HepG2 (cell line): Measurements from ENCODE around the gene TCAIM. TPM values are rescaled to one million over a fixed set of nuclear protein-coding genes. Genes with fewer than 3 reads are reported as not detected.

Source experiments
- ARID4A ChIP-seq: sonication (generic); formaldehyde crosslinking; IDR thresholded peaks from 2 replicates; pipeline ENCODE4 v1.5.0; 2020; ENCODE audit warnings: mild to moderate bottlenecking, missing genetic modification reagents, borderline replicate concordance
- CSRNP2 ChIP-seq: sonication (generic); formaldehyde crosslinking; conservative IDR thresholded peaks from 2 replicates; pipeline ENCODE4 v1.8.0; 2022; ENCODE audit warnings: low read depth, missing genetic modification reagents
- FOXK2 ChIP-seq: fragments of 450-650 bp; IDR thresholded peaks from 2 replicates; pipeline ENCODE4 v1.6.1; 2016
- FOXO4 ChIP-seq: sonication (generic); formaldehyde crosslinking; conservative IDR thresholded peaks from 2 replicates; pipeline ENCODE4 v1.8.1; 2023; ENCODE audit warnings: missing genetic modification reagents
- HES4 ChIP-seq: sonication (generic); formaldehyde crosslinking; IDR thresholded peaks from 2 replicates; pipeline ENCODE4 v1.9.0; 2021; ENCODE audit warnings: mild to moderate bottlenecking, missing genetic modification reagents, borderline replicate concordance
- HMG20B ChIP-seq: conservative IDR thresholded peaks from 2 replicates; pipeline ENCODE4 v1.6.1; 2016; ENCODE audit warnings: missing genetic modification reagents, missing compliant biosample characterization
- MLLT10 ChIP-seq: sonication (generic); formaldehyde crosslinking; IDR thresholded peaks from 2 replicates; pipeline ENCODE4 v1.4.0; 2020; ENCODE audit warnings: missing genetic modification reagents
- MYNN ChIP-seq: sonication (generic); formaldehyde crosslinking; IDR thresholded peaks from 2 replicates; pipeline ENCODE4 v1.4.0; 2020; ENCODE audit warnings: mild to moderate bottlenecking, low read depth, missing genetic modification reagents
- NCOA2 ChIP-seq: sonication (generic); formaldehyde crosslinking; IDR thresholded peaks from 2 replicates; pipeline ENCODE4 v1.8.0; 2022; ENCODE audit warnings: inconsistent platforms
- PHF5A ChIP-seq: IDR thresholded peaks from one replicate; pipeline ENCODE4 v1.6.1; 2018; ENCODE audit warnings: low read depth, missing genetic modification reagents; ENCODE audit not compliant: unreplicated experiment
- SALL2 ChIP-seq: sonication (generic); formaldehyde crosslinking; IDR thresholded peaks from 2 replicates; pipeline ENCODE4 v1.8.1; 2023; ENCODE audit warnings: mild to moderate bottlenecking, missing genetic modification reagents, inconsistent platforms
- SETDB1 ChIP-seq: sonication (generic); formaldehyde crosslinking; IDR thresholded peaks from 2 replicates; pipeline ENCODE4 v1.5.1; 2020; ENCODE audit warnings: missing genetic modification reagents, mild to moderate bottlenecking, borderline replicate concordance
- SRSF4 ChIP-seq: fragments of 200-400 bp; formaldehyde crosslinking; IDR thresholded peaks from one replicate; pipeline ENCODE4 v1.6.1; 2018; ENCODE audit warnings: mild to moderate bottlenecking, low read depth, low read length, moderate library complexity; ENCODE audit not compliant: poor library complexity, severe bottlenecking
- TARDBP ChIP-seq: sonication (generic); formaldehyde crosslinking; IDR thresholded peaks from 2 replicates; pipeline ENCODE4 v1.8.0; 2022; ENCODE audit warnings: mild to moderate bottlenecking, missing genetic modification reagents
- TBP ChIP-seq: sonication (generic); formaldehyde crosslinking; IDR thresholded peaks from 2 replicates; pipeline ENCODE4 v1.5.0; 2020; ENCODE audit warnings: missing genetic modification reagents
- TRIM24 ChIP-seq: sonication (generic); formaldehyde crosslinking; IDR thresholded peaks from 2 replicates; pipeline ENCODE4 v1.8.0; 2022; ENCODE audit warnings: mild to moderate bottlenecking, missing genetic modification reagents
- ZMAT3 ChIP-seq: sonication (generic); formaldehyde crosslinking; conservative IDR thresholded peaks from 2 replicates; pipeline ENCODE4 v1.7.0; 2021; ENCODE audit warnings: missing genetic modification reagents
- ZNF124 ChIP-seq: sonication (generic); formaldehyde crosslinking; IDR thresholded peaks from 2 replicates; pipeline ENCODE4 v1.4.0; 2020; ENCODE audit warnings: missing genetic modification reagents
- ZNF143 ChIP-seq: sonication (generic); formaldehyde crosslinking; IDR thresholded peaks from 2 replicates; pipeline ENCODE4 v1.4.0; 2020; ENCODE audit warnings: missing genetic modification reagents
- ZNF33B ChIP-seq: sonication (generic); formaldehyde crosslinking; IDR thresholded peaks from 2 replicates; pipeline ENCODE4 v1.5.1; 2020; ENCODE audit warnings: mild to moderate bottlenecking, missing genetic modification reagents
- ZNF354B ChIP-seq: sonication (generic); formaldehyde crosslinking; IDR thresholded peaks from 2 replicates; pipeline ENCODE4 v1.8.0; 2022; ENCODE audit warnings: mild to moderate bottlenecking, missing genetic modification reagents
- ZNF367 ChIP-seq: sonication (generic); formaldehyde crosslinking; IDR thresholded peaks from 2 replicates; pipeline ENCODE4 v1.4.0; 2020; ENCODE audit warnings: missing genetic modification reagents, borderline replicate concordance
- ZNF547 ChIP-seq: sonication (generic); formaldehyde crosslinking; IDR thresholded peaks from 2 replicates; pipeline ENCODE4 v1.5.1; 2020; ENCODE audit warnings: mild to moderate bottlenecking, missing genetic modification reagents
- ZSCAN21 ChIP-seq: sonication (generic); formaldehyde crosslinking; IDR thresholded peaks from 2 replicates; pipeline ENCODE4 v1.8.0; 2022; ENCODE audit warnings: mild to moderate bottlenecking, missing genetic modification reagents, moderate library complexity, borderline replicate concordance
- polyA plus RNA-seq, 8 experiments: library from polyadenylated mRNA; depleted of rRNA in 3 of 8; stranded (reverse) in 7 of 8; unstranded in 1 of 8; fragments of >200 nt; fragmentation: Illumina TruSeq in 4 of 8; extraction: Trizol in 4 of 8; gene quantifications; 2 replicates each; pipeline versions ENCODE4 v1.2.1 to v1.2.3, GENCODE V29; 2011 to 2016; ENCODE audit warnings: low read depth in 4 of 8, missing spikeins in 1 of 8, mixed read lengths in 1 of 8; ENCODE audit not compliant: insufficient read depth in 1 of 8
- total RNA-seq, 5 experiments: library from RNA; depleted of rRNA; stranded (reverse); fragments of >200 nt; fragmentation: Illumina TruSeq; extraction: Trizol; gene quantifications; 2 replicates each; pipeline ENCODE4 v1.2.3, GENCODE V29; 2016; ENCODE audit warnings: low read depth in 1 of 5

TCAIM gene
- total and polyA plus RNA-seq, 2 of the 13 experiments (the other 11 are each of a cell fraction or from before 2014, with no cell fraction given), result 16.9 to 22.6 TPM

GRCh38 chr3:44338010-44338827 lies at the start of gene TCAIM (continued):
- no peak for TF ChIP-seq SETDB1
- TF ChIP-seq SRSF4, result peak; percentile 46
- peak; percentile 75; the same call in 1 of the 2 replicates for TF ChIP-seq ZNF354B (CRISPR knock-in tag)
- TF ChIP-seq MLLT10 (CRISPR knock-in tag), result no peak
- no peak for TF ChIP-seq HMG20B (CRISPR knock-in tag)
- peak; percentile 99 for TF ChIP-seq ZMAT3
- peak; percentile 98 for TF ChIP-seq ZNF547 (CRISPR knock-in tag)
- peak; percentile 98 for TF ChIP-seq ZSCAN21 (CRISPR knock-in tag)
- no peak for TF ChIP-seq FOXK2
- TF ChIP-seq SALL2 (CRISPR knock-in tag), result peak; percentile 98
- peak; percentile 90 for TF ChIP-seq ZNF124
- peak; percentile 96 for TF ChIP-seq ARID4A (CRISPR knock-in tag)
- TF ChIP-seq TBP (CRISPR knock-in tag), result no peak
- peak; percentile 88; the same call in 1 of the 2 replicates for TF ChIP-seq HES4 (CRISPR knock-in tag)
- TF ChIP-seq PHF5A (CRISPR knock-in tag), result peak; percentile 87
- TF ChIP-seq TARDBP (CRISPR knock-in tag), result peak; percentile 87; the same call in 1 of the 2 replicates
- peak; percentile 63 for TF ChIP-seq NCOA2 (CRISPR knock-in tag)
- 0 out of 2 replicates have a peak, but pooled peaks have one; percentile 41 for TF ChIP-seq ZNF143
- no peak for TF ChIP-seq CSRNP2 (CRISPR knock-in tag)
- peak; percentile 98 for TF ChIP-seq ZNF33B (CRISPR knock-in tag)
- peak; percentile 34; the same call in 1 of the 2 replicates for TF ChIP-seq ZNF367 (CRISPR knock-in tag)
- 0 out of 2 replicates have a peak, but pooled peaks have one; percentile 86 for TF ChIP-seq FOXO4 (CRISPR knock-in tag)
- TF ChIP-seq TRIM24 (CRISPR knock-in tag), result no peak
- peak; percentile 94 for TF ChIP-seq MYNN (CRISPR knock-in tag)
